Neural progenitor cell (in vitro differentiated cells): ENCODE measurements around the gene DOCK7. TPM values are rescaled to one million over a fixed set of nuclear protein-coding genes. Genes with fewer than 3 reads are reported as not detected.

Experiments used
- DNase-seq: peaks from one replicate; pipeline ENCODE4 v3.0.0-alpha.2; 2016; ENCODE audit warnings: low spot score
- H2AFZ ChIP-seq: fragments of 200-600 bp; sonication (generic); replicated peaks from 2 replicates; pipeline ENCODE4 v1.6.1; 2016; ENCODE audit warnings: antibody characterized with exemption
- H3F3A ChIP-seq: fragments of 200-600 bp; sonication (generic); 2 replicates; pipeline ENCODE4 v1.6.1; 2016; ENCODE audit warnings: antibody characterized with exemption, low read depth
- H3K27ac ChIP-seq: fragments of 200-600 bp; sonication (generic); 2 replicates; pipeline ENCODE4 v1.5.1; 2016; ENCODE audit warnings: mild to moderate bottlenecking
- H3K27me3 ChIP-seq: fragments of 200-600 bp; sonication (generic); 2 replicates; pipeline ENCODE4 v1.6.1; 2016; ENCODE audit warnings: mild to moderate bottlenecking, moderate library complexity
- H3K36me3 ChIP-seq: fragments of 200-600 bp; sonication (generic); 2 replicates; pipeline ENCODE4 v1.5.1; 2016
- H3K4me1 ChIP-seq: fragments of 200-600 bp; sonication (generic); 2 replicates; pipeline ENCODE4 v1.6.1; 2016; ENCODE audit warnings: mixed run types
- H3K4me2 ChIP-seq: fragments of 200-600 bp; sonication (generic); 2 replicates; pipeline ENCODE4 v1.6.1; 2016
- H3K4me3 ChIP-seq: fragments of 200-600 bp; sonication (generic); 2 replicates; pipeline ENCODE4 v1.5.1; 2016
- H3K79me2 ChIP-seq: fragments of 200-600 bp; sonication (generic); 2 replicates; pipeline ENCODE4 v1.6.1; 2016; ENCODE audit warnings: low read depth
- H3K9ac ChIP-seq: fragments of 200-600 bp; sonication (generic); 2 replicates; pipeline ENCODE4 v1.6.1; 2016
- H3K9me3 ChIP-seq: fragments of 200-600 bp; sonication (generic); 2 replicates; pipeline ENCODE4 v1.5.1; 2016; ENCODE audit warnings: low read depth
- H4K20me1 ChIP-seq: fragments of 200-600 bp; sonication (generic); 2 replicates; pipeline ENCODE4 v1.6.1; 2016; ENCODE audit warnings: low read depth
- H3K27ac Mint-ChIP-seq: 3 replicates; pipeline ENCODE4 v1.8.0; 2021; ENCODE audit warnings: mixed read lengths
- H3K27me3 Mint-ChIP-seq: 2 replicates; pipeline ENCODE4 v1.8.0; 2022; ENCODE audit warnings: low read depth, mild to moderate bottlenecking, inconsistent platforms, moderate library complexity, mixed read lengths; ENCODE audit not compliant: insufficient read depth
- H3K36me3 Mint-ChIP-seq: 3 replicates; pipeline ENCODE4 v1.8.0; 2021; ENCODE audit warnings: mixed read lengths
- H3K4me1 Mint-ChIP-seq: 3 replicates; pipeline ENCODE4 v1.8.0; 2021; ENCODE audit warnings: mixed read lengths
- H3K4me3 Mint-ChIP-seq: 3 replicates; pipeline ENCODE4 v1.8.0; 2021; ENCODE audit warnings: mild to moderate bottlenecking, moderate library complexity, mixed read lengths
- H3K9me3 Mint-ChIP-seq: 3 replicates; pipeline ENCODE4 v1.8.0; 2020; ENCODE audit warnings: mixed read lengths
- CTCF ChIP-seq: fragments of 200-600 bp; sonication (generic); IDR thresholded peaks from 2 replicates; pipeline ENCODE4 v1.5.1; 2017; ENCODE audit warnings: antibody characterized with exemption, mild to moderate bottlenecking
- EZH2 ChIP-seq: fragments of 200-600 bp; sonication (generic); IDR thresholded peaks from 2 replicates; pipeline ENCODE4 v1.6.1; 2017; ENCODE audit warnings: antibody characterized with exemption, mild to moderate bottlenecking, moderate library complexity
- EZH2phosphoT487 ChIP-seq: fragments of 200-600 bp; sonication (generic); IDR thresholded peaks from 2 replicates; pipeline ENCODE4 v1.6.1; 2017; ENCODE audit warnings: antibody characterized with exemption
- total RNA-seq: library from RNA; depleted of rRNA; stranded (reverse); fragments of >200 nt; gene quantifications from 2 replicates; pipeline ENCODE4 v1.2.3, GENCODE V29; 2015; ENCODE audit warnings: low replicate concordance

DOCK7 gene
- total RNA-seq, 1 donor from 2014 or later, result 92.7 TPM

DNA sequence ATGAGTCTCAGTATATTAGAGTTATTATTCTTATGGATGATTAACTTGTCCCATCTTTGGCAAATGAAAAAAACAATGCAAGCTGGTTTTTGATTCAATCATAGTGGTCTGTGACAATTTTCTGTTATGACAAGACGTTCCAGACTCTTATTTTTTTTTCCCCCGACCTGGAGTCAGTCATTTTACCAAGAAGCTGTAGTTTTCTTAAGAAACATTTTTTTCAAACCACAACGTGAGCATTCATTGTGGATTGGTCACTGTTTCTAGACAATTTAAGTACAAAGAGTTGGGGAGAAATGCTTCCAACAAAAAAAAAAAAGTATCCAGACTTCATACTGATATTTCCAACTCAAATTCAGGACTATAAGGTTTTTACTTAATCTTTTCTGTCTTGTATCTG, 98.9 kb downstream of the DOCK7 start:
- Histone ChIP-seq H3K4me1 (no peaks in the 10 kb centered on the region), H3K36me3 (peaks cover 3% of the 10 kb centered on the region), H3F3A (peaks cover 4% of the 10 kb centered on the region), H3K4me3 (no peak overlapping the region), H3K79me2 (no peaks in the 10 kb centered on the region), H3K4me2 (no peak overlapping the region), H2AFZ (no peak overlapping the region), H3K9ac (no peak overlapping the region), H4K20me1 (peaks cover 5% of the 10 kb centered on the region), H3K27me3 (no peaks in the 10 kb centered on the region), H3K9me3 (no peaks in the 10 kb centered on the region), H3K27ac (no peak overlapping the region)
- no peak overlapping the region for H3K27ac Mint-ChIP-seq
- DNase-seq, result no peak
- H3K27me3 Mint-ChIP-seq, result no peaks in the 10 kb centered on the region
- no peak overlapping the region for H3K4me3 Mint-ChIP-seq
- no peak for TF ChIP-seq CTCF
- no peak for TF ChIP-seq EZH2
- no peak for TF ChIP-seq EZH2phosphoT487
- H3K4me1 Mint-ChIP-seq, result no peaks in the 10 kb centered on the region
- H3K36me3 Mint-ChIP-seq, result peaks cover 20% of the 10 kb centered on the region
- no peaks in the 10 kb centered on the region for H3K9me3 Mint-ChIP-seq

DNA sequence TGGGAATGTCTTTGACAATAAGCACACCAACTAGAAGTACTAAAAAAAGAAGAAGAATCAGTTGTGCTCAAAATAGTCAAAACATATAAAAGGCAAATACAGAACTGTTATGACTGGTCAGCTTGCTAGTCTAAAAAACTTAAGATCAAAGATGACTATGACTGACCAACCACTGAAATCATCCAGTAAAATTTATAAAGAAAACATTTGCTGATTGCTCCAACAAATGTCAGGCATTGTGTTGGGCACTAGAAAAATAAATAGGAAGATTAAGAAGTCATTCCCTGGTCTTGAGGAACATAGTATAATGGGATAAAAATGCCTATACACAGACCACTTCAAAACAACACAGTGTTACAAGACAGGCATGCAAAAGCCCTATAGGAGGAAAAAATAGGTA, 100.2 kb downstream of the DOCK7 start:
- Mint-ChIP-seq H3K36me3 (peaks cover 22% of the 10 kb centered on the region), H3K27me3 (no peaks in the 10 kb centered on the region), H3K27ac (no peak overlapping the region), H3K4me3 (no peak overlapping the region), H3K4me1 (no peaks in the 10 kb centered on the region), H3K9me3 (no peaks in the 10 kb centered on the region)
- no peak overlapping the region for H3K4me2 ChIP-seq
- H3K4me1 ChIP-seq, result no peaks in the 10 kb centered on the region
- H3K27me3 ChIP-seq, result no peaks in the 10 kb centered on the region
- H2AFZ ChIP-seq, result no peak overlapping the region
- H3K4me3 ChIP-seq, result no peak overlapping the region
- H3K36me3 ChIP-seq, result peaks cover 7% of the 10 kb centered on the region
- TF ChIP-seq CTCF (no peak), EZH2phosphoT487 (no peak), EZH2 (no peak)
- no peak overlapping the region for H3K27ac ChIP-seq
- H3F3A ChIP-seq, result peaks cover 4% of the 10 kb centered on the region
- H3K79me2 ChIP-seq, result no peaks in the 10 kb centered on the region
- H3K9ac ChIP-seq, result no peak overlapping the region
- peaks cover 5% of the 10 kb centered on the region for H4K20me1 ChIP-seq
- H3K9me3 ChIP-seq, result no peaks in the 10 kb centered on the region
- DNase-seq, result no peak

- Mint-ChIP-seq H3K27me3 (no peaks in the 10 kb centered on the region), H3K36me3 (peaks cover 26% of the 10 kb centered on the region), H3K4me3 (no peak overlapping the region), H3K27ac (no peak overlapping the region), H3K9me3 (no peaks in the 10 kb centered on the region), H3K4me1 (no peaks in the 10 kb centered on the region)
- no peaks in the 10 kb centered on the region for H3K79me2 ChIP-seq
- H3K27me3 ChIP-seq, result no peaks in the 10 kb centered on the region
- DNase-seq, result no peak
- peaks cover 5% of the 10 kb centered on the region for H4K20me1 ChIP-seq
- no peak for TF ChIP-seq EZH2phosphoT487
- no peak for TF ChIP-seq CTCF
- no peak for TF ChIP-seq EZH2
- no peaks in the 10 kb centered on the region for H3K9me3 ChIP-seq
- no peak overlapping the region for H3K9ac ChIP-seq
- no peak overlapping the region for H3K4me3 ChIP-seq
- H3F3A ChIP-seq, result peaks cover 4% of the 10 kb centered on the region
- H3K27ac ChIP-seq, result no peak overlapping the region
- H2AFZ ChIP-seq, result no peak overlapping the region
- no peaks in the 10 kb centered on the region for H3K4me1 ChIP-seq
- H3K36me3 ChIP-seq, result peaks cover 7% of the 10 kb centered on the region
- H3K4me2 ChIP-seq, result no peak overlapping the region
Measured at GRCh38 chr1:62585469-62586155, 102.6 kb downstream of the DOCK7 start.
